GM18499 (cell line): Measurements from ENCODE around the gene HSPB8.

Experiments
- ATAC-seq: cut with Tn5 transposase; IDR thresholded peaks from one replicate; pipeline ENCODE4 v1.9.1; 2021; ENCODE audit warnings: moderate number of reproducible peaks; ENCODE audit not compliant: insufficient read depth, unreplicated experiment

The HSPB8 gene

GRCh38 chr12:119178544-119179334 lies at the start of gene HSPB8:
Gene HSPB8 (plus strand): TSS chr12:119178931. CDS start chr12:119179313, 382 bp downstream.
- ATAC-seq = no peak

DNA sequence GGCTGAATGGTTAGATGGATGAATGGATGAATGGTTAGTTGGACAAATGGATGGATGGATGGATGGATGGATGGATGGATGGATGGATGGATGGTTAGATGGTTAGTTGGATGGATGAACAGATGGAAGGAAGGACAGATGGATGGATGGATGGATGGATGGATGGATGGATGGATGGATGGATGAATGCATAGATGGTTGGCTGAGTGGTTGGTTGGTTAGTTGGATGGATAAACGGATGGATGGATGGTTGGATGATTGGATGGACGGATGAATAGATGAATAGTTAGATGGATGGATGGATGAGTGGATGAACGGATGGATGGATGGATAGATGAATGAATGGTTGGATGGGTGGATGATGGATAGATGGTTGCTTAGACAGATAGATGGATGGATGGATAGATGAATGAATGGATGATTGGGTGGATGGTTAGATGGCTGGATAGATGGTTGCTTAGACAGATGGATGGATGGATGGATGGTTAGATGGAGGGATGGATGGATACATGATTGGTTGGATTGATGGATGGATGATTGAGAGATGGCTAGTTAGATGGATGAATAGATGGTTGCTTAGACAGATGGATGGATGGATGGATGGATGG lies 48.8 kb upstream of the HSPB8 start:
- no peak for ATAC-seq

GRCh38 chr12:119130523-119130922 lies 48.2 kb upstream of the HSPB8 start:
- ATAC-seq = no peak

GRCh38 chr12:119134284-119135072 lies 44.3 kb upstream of the HSPB8 start:
- no peak for ATAC-seq

DNA sequence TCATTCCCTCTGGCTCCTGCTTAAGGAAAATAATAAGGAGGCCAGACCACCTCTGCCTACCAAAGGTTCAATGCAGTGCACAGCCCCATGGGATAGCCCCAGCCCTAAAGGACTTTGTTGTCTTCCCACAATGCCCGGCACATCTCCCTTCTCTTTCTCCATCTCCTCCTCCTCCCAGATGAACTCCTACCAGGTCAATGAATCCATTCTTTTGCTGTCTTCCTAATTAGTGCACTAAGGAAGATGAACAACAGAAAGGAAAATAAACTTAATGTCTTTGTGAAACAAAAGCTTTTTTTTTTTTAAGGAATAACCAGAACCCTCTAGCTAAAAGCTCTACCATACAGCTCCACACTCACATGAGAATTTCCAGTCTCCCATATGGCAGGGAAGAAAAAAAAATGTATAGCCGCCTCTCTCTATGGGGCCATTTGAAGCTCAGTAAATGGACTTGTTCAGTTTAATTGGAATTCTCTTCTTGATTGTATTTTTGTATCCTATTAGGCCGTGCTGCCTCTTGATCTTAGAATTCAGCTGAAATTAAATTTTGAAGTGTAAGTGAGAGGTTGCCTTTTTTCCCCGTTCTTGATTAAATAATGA lies 41.8 kb upstream of the HSPB8 start:
- ATAC-seq = no peak

GRCh38 chr12:119139448-119139847 lies 39.3 kb upstream of the HSPB8 start:
- no peak for ATAC-seq

DNA sequence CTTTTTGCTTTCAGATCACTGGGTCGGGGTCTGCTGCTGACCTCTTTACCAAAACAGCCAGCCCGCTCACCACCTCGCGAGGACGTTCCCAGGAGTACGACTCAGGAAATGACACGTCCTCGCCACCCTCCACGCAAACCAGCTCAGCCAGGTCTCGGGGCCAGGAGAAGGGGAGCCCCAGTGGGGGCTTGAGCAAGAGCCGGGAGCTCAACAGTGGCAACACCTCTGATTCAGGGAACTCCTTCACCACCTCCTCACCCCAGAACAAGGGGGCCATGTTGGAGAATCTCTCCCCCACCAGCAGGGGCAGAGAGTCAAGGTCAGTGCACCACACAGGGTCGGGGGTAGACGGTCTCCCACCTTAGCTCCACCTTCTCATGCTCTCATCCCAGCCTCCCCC lies 33.4 kb upstream of the HSPB8 start:
- ATAC-seq = no peak

- no peak for ATAC-seq
Measured at GRCh38 chr12:119147847-119148448, 30.8 kb upstream of the HSPB8 start.

DNA sequence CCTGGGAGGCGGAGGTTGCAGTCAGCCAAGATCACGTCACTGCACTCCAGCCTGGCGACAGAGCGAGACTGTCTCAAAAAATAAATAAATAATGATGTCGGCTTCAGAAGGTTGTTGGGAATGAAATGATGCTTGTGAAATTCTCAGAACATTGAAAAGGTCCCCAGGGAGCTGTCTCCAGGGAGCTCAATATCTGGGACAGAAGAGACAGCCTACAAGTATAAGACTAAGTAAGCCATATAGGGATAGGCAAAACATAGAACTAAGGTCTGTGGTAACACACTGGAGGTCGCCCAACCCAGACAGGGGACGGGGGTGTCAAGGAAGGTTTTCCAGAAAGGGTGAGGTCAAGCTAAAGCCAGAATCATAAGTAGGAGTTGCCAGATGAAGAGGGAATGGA lies 29.5 kb upstream of the HSPB8 start:
- no peak for ATAC-seq

- ATAC-seq = no peak
Measured at GRCh38 chr12:119151445-119152026, 27.2 kb upstream of the HSPB8 start.

DNA sequence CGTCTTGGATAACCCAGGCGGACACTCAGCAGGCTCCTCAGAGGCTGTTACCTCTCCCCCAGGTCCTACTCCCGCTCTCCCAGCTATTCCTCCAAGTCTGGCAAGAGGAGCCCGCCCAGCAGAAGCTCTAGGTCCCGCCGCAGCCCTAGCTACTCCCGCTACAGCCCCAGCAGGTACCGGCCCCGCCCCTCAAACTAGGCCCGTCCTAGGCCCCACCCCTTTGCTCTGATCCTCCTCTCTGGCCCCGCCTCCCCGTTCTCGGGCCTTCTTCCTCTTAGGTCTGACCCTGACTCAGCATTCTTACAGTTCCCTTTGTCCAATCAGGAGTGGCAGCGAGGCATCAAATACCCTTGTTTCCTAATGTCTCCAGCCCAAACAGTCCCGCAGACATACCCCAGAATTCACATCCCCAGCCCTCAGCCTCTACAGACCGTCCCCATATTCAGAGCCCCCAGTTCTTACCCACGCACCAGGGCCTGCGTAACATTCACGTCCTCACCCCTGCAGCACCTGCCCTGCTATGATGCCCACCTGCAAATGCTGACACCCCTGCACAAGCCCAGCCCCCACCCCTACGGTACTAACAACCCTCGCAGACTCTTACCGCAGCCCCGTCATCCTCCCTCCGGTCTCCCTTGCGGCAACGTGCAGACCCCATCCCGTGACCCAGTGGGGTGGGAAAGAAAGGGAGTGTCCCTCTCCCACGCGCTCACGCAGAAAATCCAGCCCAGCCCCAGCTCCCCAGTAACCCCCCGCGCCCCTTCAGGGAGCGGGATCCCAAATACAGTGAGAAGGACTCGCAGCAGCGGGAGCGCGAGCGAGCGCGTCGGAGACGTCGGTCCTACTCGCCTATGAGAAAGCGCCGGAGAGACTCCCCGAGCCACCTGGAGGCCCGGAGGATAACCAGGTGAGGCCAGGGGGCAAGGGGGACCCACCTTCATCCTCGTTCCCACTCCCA lies 25.0 kb upstream of the HSPB8 start:
- no peak for ATAC-seq

DNA sequence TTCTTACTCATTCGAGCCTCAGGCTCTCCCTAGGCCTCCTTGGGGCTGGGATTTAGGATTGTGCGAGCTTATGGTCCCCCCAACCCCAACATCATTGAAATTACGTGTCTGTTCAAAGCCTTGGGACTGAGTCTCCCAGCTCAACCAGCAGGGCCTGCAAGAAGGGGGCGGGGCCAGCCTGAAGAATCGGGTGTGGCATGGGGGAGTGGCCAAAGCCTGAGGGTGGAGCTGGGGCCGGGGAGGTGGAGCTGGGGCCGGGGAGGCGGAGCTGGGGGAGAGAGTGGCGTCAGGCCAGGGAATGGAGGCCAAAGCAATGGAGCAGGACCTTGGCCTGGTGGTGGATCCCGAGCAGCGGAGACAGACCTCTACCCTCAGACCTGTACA lies 24.3 kb upstream of the HSPB8 start:
- no peak for ATAC-seq

- ATAC-seq = no peak
Measured at GRCh38 chr12:119156401-119157044, 22.2 kb upstream of the HSPB8 start.

- no peak for ATAC-seq
Measured at GRCh38 chr12:119157528-119157927, 21.2 kb upstream of the HSPB8 start.

- ATAC-seq = no peak
Measured at GRCh38 chr12:119157978-119158377, 20.8 kb upstream of the HSPB8 start.

- ATAC-seq = no peak
Measured at GRCh38 chr12:119158402-119158801, 20.3 kb upstream of the HSPB8 start.

DNA sequence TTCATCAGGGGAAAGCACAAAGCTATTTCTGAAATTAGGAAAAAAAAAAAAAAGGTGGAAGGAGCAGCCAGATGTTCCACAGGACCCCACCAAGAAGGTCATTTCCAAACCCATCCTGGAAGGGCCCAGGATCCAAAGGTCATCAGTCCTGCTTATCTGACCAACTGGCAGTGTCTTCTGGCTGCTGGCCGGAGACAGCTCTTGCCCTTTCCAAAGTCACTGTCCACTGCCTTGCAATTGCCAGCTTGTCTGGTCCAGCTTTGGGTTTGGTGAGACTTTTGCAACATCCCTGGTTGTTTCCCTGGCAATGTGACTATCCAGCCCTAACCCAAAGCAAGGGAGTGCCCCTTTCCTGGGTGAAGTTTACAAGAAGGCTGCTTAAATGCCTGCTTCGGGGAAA lies 18.9 kb upstream of the HSPB8 start:
- no peak for ATAC-seq

DNA sequence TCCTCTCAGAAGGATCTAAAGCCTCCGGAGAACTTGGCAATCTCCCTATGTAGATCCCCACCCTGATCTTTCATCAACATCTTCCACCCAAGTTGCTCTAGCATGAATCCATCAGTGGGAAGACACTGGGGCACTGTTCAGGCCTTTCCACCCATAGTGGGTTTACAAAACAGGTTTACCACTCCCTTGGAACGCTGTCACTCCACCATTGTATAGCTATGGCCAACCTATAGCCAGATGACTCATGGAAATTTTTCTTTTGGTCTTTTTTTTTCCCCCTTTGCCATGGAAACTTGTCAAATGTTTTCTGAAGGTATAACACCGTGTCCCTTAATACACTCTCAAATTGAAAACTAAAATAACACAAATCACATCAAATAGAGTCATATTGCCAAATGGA lies 10.8 kb upstream of the HSPB8 start:
- ATAC-seq = no peak

DNA sequence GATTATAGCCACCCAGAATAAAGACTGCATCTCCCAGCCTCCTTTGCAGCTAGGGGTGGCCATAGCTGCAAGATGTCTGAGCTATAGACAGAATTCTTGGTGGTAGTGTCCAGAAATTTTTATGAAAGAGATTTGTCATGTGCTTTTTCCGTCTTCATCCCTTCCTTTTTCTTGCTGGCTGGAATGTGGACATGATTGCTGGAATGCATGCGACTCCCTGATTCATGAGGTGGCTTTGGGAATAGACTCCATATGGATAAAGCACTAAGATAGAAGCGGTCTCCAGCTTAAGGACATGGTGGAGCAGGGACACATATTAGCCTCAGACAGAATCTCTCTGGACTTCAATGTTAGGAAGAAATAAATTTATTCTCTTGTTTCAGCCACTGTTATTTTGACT lies 10.0 kb upstream of the HSPB8 start:
- no peak for ATAC-seq
